Muscle of back (tissue), 13 donors: ENCODE data around the gene SCML2. TPM values are rescaled to one million over a fixed set of nuclear protein-coding genes. Genes with fewer than 3 reads are reported as not detected.
"Not testable (repeated sequence)": the region's sequence is repeated elsewhere in the genome, so short reads cannot be mapped to it uniquely, and the experiment has no call there.

Experiments used
- DNase-seq, 3 donors: peaks; one replicate each; pipeline versions ENCODE4 v3.0.0 to v3.0.0-alpha.2; 2013
- long read RNA-seq, 9 donors: transcript quantifications; one replicate each; lab custom pipeline, GENCODE V29; 2026
- polyA plus RNA-seq, 10 donors: library from polyadenylated mRNA; unstranded; fragments of 120-200 nt; gene quantifications; one replicate each; pipeline ENCODE4 v1.2.1, GENCODE V29; 2013; ENCODE audit not compliant: insufficient read length in 10 of 10

The SCML2 gene
- polyA plus RNA-seq: 10 to 100 TPM in 3 of 10 donors, 1 to 10 TPM in 7; 6.8 to 11.7 (median 7.5) TPM
- long read RNA-seq, donor 1: 0 reads
- long read RNA-seq, donor 2, full-length matches to known transcripts: 1 of 1 reads
- long read RNA-seq, donor 2, partial matches to known transcripts: 0 of 1 reads
- long read RNA-seq, donor 2, other reads (novel, unspliced or antisense): 0 of 1 reads
- long read RNA-seq, donor 3: 0 reads
- long read RNA-seq, donor 4, partial matches to known transcripts: 5 of 5 reads
- long read RNA-seq, donor 4, other reads (novel, unspliced or antisense): 0 of 5 reads
- long read RNA-seq, donor 5: 0 reads
- long read RNA-seq, donor 6, partial matches to known transcripts: 11 of 11 reads
- long read RNA-seq, donor 6, other reads (novel, unspliced or antisense): 0 of 11 reads
- long read RNA-seq, donor 7: 0 reads
- long read RNA-seq, donor 8: 0 reads
- long read RNA-seq, donor 9: 0 reads

DNA sequence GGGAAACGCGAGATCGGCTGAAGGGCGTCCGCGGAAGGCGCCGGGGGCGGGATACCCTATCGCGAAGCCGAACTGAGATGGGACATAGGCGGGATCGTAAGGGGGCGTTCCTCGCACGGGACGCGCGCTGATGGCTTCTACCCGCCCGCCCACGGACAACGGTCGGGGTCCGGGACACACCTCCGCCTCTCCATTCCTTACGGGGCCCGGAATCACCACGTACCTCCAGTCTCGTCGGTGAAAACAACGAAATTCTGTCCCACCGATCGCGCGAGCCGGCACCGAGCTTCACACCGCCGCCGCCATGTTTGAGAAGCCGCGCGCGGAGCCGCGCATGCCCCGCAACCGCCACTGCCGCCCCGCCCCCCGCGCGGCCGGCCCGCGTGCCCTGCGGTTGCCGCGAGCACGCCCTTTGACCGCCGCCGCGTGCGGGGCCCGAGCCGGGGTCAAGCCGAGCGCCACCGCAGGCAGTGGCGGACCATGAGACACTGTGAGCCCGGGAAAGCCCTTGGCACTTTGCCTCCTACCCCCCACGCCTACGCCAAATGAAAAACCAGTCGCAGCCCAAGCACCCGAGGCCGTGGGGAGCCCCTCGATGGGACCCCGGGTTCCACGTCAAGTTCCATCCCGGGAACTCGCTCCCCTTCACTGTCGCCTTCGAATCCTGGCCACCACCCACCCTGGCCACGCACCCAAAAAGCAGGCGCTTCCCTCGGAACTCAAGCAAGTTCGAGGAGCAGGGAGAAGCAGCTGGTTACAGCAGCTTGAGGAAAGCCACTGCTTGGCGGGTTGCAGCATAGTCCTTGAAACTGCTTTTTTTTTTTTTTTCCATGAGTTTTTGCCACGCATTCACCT is at the start of gene SCML2:
Gene SCML2, minus strand, starts transcription at position 320 of the 855 bp plus-strand sequence. CDS start 20,617 bp downstream, outside the sequence.
- peak; percentile 30 to 83 (median 57) for DNase-seq

DNA sequence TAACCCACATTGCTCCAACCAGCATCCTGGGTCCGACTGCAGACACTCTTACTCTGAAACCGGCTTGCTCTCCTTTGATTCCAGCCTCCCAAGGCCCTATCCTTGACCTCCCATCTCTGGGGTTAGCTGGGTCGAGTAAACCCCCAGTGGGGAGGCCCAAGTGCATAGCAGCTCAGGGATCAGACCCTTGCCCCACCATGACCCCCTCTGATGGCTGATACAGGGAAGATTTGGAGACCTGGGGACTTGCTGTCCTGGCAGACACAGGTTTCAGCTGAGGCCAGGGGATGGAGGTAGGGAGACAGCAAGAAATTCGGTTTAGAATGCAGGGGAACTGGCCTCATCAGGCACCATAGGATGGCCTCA is 47.3 kb upstream of the SCML2 start:
- no peak for DNase-seq

DNA sequence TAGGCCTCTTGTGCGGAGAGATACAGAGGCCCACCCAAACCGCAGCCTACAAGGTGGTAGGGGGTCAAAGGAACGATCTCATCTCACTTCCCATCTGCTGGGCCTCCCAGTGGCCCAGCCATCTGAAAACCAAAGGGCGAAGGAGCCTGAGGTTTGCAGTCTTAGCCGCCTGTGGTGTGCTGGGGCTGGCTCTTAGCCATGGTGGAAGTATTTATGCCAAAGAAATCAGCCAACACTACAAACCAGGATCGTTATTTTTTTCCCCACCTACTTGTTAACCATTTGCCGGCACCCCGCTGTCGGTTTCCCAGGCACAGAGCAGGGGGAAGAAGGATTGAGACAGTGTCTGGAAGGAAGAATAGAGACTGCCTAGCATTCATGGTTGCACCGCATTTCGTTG is 40.0 kb upstream of the SCML2 start:
- no peak for DNase-seq

DNA sequence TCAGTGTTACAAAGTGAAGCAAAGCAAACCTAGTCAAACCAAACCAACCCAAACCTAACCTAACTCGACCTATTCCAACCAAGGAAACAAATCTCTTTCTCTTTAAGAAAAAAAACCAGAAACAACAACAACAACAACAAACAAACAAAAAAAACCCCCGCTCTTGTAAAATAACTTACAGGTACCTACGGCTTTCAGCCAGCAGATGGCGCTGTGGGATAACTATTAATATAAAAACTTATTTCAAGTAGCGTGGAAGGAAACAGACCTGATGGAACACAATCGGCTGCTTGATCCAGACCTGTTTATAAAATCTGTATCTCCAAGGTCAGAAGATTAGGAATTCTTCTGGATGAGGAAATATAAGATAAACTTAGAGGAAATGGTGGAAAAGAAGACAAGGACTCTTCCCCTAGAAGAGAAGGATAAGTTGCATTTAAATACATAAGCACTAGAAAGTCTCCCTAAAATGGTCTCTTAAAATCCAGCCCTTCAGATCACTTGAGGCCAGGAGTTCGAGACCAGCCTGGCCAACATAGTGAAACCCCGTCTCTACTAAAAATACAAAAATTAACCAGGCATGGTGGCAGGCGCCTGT is 36.6 kb upstream of the SCML2 start:
- peak; percentile 31 to 75 (median 66) for DNase-seq

DNA sequence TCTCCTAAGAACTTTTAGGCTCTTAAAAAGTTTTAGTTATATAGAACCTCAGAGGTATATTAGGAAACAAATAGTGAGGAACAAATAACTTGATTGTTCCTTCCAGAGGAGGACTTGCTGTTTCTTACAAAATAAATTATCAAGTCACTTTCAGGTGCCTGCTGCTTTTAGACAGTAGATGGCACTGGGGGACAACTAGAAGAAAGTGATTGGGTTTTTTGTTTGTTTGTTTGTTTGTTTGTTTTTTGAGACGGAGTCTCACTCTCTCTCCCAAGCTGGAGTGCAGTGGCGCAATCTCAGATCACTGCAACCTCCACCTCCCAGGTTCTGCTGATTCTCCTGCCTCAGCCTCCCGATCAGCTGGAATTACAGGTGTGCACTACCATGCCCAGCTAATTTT is 35.5 kb upstream of the SCML2 start:
- no peak for DNase-seq

DNA sequence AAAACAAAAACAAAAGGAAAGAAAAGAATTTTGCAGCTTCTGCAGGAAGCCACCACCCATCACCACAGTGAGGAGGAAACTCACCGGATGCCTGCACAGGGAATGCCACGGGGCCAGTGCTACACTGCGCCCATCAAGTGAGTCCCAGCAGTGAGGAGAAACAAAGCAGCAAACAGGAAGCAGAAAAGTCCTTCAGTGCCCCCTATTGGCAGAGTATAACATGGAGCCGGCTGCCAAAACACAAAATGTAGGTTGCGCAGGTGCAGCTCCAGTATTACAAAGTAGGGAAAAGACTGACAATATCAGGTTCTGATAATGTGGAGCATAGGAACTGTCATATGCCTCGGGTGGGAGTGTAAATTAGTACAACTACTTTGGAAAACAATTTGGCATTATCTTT is 23.3 kb upstream of the SCML2 start:
- DNase-seq: no peak

DNA sequence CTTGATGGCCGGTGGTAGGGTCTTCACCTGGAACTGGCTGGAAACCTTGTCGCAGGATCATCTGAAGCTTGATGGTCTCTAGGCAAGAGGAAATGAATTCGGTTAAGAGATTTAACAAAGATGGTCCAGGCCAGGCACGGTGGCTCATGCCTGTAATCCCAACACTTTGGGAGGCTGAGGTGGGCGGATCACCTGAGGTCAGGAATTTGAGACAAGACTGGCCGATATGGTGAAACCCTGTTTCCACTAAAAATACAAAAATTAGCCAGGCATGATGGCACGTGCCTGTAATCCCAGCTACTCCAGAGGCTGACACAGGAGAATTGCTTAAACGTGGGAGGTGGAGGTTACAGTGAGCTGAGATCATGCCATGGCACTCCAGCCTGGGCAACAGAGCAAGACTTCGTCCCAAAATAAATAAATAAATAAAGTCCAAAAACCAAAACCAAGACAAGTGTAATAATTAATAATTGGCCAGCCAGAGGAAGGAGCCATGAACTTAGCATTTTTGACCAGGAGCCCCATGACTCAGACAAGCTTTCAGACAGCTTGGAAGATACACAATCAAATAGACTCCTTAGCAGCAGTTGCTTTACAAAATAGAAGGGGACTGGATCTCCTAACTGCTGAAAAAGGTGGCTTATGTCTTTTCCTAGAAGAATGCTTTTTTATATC is 20.8 kb upstream of the SCML2 start:
- not testable (repeated sequence) for DNase-seq

DNA sequence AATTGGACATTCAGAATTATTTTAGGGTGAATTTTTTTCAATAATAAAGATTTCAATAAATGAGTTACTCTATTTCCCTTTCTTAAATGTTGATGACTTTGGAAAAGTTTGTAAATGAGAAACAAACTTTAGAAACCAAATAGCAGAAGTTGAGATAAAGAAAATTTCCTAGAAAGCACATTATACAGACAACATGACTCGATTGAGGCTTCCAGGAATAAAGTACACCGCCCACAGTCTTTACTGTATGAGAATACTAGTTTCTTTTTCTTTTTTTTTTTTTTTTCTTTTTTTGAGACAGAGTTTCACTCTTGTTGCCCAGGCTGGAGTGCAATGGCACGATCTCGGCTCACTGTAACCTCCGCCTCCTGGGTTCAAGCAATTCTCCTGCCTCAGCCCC is 14.6 kb upstream of the SCML2 start:
- DNase-seq: not testable (repeated sequence)

DNA sequence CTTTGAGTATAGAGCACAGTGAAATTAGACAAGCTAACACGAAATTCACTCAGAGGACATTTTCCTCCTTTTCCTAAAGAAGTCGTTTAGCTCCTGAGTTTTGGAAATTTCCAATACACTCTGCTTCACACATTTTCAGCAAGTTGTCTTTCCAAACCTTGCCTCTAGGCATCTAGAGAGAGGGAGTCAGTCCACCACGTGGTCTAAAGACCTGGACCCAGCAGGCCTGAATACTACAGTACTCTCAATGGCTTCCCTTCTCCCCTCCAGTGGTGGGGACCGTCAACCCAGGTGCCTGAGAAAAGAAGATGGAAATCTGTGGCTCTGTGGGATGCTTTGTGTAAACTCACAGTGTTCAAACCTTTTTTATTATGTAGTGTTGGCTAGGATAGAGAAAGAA is 13.9 kb upstream of the SCML2 start:
- DNase-seq: no peak

DNA sequence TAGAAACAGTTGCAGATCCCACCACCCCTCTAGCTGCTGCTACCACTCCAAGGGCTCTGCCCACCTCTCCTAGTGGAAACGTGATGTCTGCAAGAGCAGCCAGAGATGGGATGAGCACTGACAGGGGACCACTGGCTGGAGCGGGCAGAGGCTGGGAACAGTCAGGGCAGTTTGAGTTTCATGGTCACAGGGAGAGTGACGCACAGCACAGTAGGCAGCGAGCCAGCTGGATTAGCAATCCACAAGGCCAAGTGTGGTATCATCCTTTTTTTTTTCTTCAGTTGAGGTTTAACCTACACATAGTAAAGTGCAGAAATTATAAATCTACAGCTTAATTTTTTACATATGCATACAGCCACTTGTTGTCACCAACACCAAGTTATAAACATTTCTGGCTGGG is 6.4 kb upstream of the SCML2 start:
- no peak for DNase-seq

DNA sequence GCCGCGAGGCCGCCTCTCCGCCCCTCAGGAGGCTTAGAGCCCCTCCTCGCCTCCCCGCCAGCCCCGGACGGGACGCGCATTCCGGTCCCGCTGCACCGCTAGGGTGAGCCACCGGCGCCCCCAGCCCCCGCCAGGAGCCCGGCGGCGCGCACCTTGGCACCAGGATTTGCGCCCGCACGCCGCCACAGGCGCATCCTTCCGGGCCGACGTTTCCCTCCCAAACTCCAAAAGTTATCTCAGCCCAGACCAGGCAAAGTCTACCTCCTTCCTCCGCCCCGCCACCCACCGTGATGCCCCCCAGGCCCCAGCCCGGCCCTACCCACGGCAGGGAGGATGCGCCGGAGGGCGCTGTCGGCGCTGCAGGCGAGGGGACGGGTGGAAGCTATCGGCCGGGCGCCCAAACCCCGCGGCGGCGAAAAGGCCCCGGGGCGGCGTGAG is 538 bp downstream of the SCML2 start:
- DNase-seq: peak; percentile 4 to 74 (median 16)

DNA sequence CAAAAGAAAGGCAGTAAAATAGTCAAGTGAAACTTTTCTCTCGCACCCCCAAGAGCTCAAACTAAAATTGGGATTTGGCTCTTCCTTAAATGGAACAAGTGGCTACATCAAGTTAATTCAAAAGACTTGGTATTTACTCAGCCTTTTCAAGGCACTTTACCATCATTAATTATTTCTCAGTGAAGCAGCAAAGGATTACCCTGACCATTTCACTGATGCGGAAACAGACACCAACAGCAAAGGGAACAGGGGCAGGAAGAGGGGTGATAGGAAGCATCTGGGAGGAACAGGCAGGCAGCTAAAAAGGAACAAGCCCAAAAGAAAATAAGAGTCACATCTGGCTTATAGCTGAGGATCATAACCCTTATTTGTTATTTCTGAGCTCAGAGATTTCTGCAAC is 2.7 kb downstream of the SCML2 start:
- DNase-seq: no peak

DNA sequence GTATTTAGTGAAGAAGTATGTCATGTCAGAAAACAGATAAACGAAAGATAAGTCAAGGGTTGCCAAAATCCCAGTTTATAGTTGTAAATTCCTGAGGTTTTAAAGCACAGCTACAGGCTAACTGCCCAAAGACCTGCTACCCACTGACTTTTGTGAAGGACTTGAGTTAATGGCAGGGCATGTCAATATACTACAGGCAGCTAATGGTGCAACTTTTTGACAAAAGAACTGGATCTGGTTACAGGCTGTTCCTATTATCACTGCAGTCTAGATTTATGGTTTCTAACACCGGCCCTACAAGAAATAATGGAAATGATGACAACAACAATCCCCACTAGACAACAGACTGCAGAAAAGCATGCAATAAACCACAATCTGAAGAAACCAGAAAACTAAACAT is 6.4 kb downstream of the SCML2 start:
- no peak for DNase-seq

DNA sequence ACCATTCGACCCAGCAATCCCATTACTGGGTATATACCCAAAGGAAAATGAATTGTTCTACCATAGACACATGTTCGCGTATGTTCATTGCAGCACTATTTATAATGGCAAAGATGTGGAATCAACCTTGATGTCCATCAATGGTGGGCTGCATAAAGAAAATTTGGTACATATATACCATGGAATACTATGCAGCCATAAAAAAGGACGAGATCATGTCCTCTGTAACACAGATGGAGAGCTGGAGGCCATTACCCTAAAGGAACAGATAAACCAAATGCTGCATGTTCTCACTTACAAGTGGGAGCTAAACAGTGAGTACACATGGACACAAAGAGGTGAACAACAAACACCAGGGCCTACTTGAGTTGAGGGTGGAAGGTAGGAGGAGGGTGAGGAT is 45.1 kb downstream of the SCML2 start:
- no peak for DNase-seq

DNA sequence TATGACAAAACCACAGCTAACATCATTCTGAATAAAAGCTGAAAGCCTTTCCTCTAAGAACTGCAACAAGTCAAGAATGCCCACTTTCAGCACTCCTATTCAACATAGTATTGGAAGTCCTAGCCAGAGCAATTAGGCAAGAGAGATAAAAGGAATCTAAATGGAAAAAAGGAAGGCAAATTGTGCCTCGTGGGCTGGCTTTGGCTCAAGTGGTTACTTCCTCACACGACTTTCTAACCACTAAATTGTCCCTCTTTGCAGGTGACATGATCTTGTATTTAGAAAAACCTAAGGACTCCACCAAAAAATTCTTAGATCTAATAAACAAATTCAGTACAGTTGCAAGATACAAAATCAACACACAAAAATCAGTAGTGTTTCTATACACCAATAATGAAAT is 57.2 kb downstream of the SCML2 start:
- no peak for DNase-seq

DNA sequence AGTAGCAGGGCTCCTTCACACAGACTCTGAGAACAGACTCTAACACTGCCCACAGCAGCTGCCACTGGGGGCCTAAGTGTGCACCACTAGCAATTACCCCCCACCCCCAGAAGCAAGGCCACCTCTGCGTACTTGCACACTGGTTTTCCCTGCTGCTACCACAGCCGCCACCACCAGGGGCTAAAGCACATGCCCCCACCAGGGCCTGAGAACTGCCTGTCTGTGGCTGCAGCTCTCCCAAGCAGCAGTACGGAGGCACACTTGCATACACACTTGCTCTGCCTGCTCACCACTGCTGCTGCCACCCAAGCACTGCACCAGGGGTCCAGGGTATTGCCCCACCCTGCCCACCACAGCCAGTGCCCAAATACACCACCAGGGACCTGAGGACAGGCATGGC is 59.6 kb downstream of the SCML2 start:
- no peak for DNase-seq

DNA sequence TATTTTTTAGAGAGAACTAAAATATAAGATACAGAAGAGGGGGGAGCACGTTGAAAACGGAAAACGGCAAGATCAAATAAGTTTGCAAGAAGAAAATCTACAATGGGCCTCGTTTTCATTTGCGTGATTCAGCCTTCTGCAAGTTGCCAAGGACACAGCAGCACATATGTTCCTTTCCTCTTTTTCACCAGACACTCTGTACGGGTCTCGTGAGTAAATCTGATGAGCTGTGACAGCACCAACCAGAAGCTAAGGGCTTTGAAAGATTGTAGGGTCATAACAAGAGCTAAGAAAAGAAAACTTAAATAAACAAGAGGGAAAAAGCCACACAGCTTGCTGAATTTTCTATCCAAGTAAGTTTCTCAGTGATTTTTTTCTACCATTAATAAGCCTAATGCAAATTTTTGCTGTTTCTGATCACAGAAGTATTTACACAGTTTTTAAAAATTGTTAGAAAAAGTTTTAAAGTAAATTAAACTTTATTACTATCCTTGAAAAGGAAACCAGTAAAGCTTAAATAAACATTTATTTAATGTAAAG is 63.4 kb downstream of the SCML2 start:
- peak in 2 of 3 donors; percentile 1 to 9 for DNase-seq

DNA sequence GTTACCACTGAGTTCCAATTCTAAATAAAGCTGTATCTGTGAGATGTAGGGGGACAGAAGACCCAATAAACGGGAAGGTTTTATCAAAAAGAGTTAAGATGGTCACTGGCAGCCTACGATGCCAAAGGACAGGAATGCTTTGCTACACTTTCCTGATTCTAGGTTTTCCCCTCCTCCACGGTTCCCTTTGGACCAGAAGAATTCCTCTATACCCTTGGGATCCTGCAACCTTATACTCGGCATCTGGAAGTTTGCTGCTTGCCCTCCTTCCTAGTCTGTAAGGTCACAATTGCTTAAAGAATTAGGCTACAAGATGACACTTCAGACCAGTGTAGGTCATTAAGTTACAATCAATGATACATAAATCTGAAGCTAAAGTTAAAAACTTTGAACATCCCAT is 64.3 kb downstream of the SCML2 start:
- peak in 1 of 3 donors; percentile 1 for DNase-seq

DNA sequence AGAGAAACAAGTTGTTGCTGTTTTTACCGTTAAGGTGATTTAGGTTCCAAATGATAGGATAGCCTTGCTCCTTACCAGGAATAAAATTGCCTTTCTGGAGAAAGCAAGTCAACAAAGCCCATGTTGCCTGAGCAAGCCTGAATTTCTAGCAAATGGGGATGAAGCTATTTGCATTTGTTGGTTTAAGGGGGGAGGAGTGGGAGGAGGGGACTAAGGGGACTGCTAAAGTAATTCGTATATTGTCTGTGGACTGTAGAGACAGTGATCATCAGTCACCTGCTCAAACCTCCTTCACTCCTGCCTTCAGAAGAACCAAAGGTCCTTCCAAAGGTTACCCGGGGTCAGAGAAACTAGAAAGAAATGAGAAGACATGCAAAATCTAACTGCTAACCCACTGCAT is 65.8 kb downstream of the SCML2 start:
- no peak for DNase-seq

DNA sequence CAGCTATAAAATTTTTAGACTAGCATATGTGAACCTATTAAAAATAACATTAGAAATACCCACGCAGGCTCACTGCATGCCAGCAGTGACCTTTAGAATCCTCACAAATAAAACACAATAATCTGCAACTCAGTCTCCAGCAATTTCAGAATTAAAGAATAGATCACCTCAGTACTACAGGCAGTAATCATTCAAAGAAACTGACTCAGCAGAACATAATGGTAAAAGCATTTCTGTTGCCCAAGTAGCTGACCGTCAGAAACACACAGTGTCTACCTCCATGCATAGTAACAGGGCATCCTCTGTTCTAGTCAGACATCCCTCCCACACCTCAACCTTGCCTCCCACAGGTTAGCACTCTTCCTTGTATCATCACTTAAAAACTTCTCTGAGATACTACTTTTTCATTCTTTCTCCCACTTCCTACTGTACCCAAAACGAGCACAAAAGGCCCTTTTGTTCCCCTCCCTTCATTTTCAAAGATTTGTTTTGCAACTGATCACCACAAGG is 68.1 kb downstream of the SCML2 start:
- DNase-seq: no peak

DNA sequence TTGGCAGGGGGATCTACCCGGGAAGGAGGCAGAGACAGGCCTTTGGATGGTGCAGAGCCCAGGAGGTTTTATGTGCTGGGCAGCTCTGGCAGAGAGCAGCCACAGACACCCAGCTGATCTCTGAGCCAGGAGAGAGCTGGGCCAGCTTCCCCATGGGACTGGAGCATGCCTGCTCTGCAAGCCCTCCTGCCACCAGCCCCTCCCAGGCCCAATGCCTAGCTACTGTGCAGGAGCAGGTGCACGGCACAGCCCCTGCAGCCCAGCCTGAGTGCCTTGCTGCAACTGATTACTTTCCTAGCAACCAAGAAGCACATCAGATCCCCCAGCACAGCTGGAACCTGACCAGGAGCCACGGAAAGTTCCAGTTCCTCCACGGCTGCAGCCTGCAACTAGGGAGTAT is 76.0 kb downstream of the SCML2 start:
- no peak for DNase-seq
